IPS DF 6.9 (cell line): ENCODE measurements around the gene LPCAT1.

Source experiments
- DNase-seq: peaks from one replicate; pipeline ENCODE4 v3.0.0-alpha.2; 2013; ENCODE audit warnings: low read depth, low spot score
- H3K27ac ChIP-seq: one replicate; pipeline ENCODE4 v1.5.1; 2013; ENCODE audit warnings: low read length, control low read depth
- H3K27me3 ChIP-seq: 2 replicates; pipeline ENCODE4 v1.6.1; 2013; ENCODE audit warnings: mild to moderate bottlenecking, low read length; ENCODE audit not compliant: control insufficient read depth, insufficient read depth
- H3K36me3 ChIP-seq: 2 replicates; pipeline ENCODE4 v1.6.1; 2013; ENCODE audit warnings: low read length; ENCODE audit not compliant: control insufficient read depth, insufficient read depth
- H3K4me1 ChIP-seq: 2 replicates; pipeline ENCODE4 v1.6.1; 2013; ENCODE audit warnings: low read length; ENCODE audit not compliant: control insufficient read depth, insufficient read depth
- H3K4me3 ChIP-seq: 2 replicates; pipeline ENCODE4 v1.5.1; 2013; ENCODE audit warnings: mild to moderate bottlenecking, low read length
- H3K9me3 ChIP-seq: 2 replicates; pipeline ENCODE4 v1.6.1; 2013; ENCODE audit warnings: low read length, inconsistent platforms; ENCODE audit not compliant: control insufficient read depth, insufficient read depth
- WGBS: extraction: QIAGEN DNeasy Blood & Tissue Kit; methylation state at CpG from one replicate; pipeline ENCODE4 v1.1.7; 2013; ENCODE audit warnings: mixed read lengths, missing lambda C conversion rate; ENCODE audit not compliant: insufficient read length, insufficient coverage; 5-methylcytosine and 5-hydroxymethylcytosine counted together

The LPCAT1 gene

DNA sequence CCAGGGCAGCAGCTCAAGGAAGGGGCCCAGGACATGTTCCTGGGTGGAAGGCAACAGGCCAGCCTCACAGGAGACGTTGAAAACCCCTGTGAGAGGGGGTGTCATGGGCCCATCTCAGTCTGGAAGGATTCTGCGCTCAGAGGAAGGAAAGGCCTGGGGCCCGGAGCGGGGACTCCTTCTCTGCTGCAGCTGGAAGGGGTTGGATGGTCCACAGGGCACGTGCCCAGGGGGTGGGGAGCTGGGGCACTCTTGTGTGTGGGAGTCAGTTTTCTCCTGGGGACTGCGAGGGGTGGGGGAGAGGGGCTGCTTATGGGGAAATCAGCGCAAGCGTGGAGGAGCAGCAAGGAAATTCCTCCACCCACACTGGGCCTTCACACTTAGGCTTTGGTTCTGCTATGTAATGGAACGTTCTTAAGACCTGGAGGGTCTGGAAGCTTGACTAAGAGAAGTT, 2.9 kb upstream of the LPCAT1 start:
- H3K4me1 ChIP-seq, result peaks cover 2% of the 10 kb centered on the region
- no CpG with 5 or more reads among the region's 9 CpGs for WGBS
- H3K27me3 ChIP-seq, result no peaks in the 10 kb centered on the region
- H3K36me3 ChIP-seq, result no peaks in the 10 kb centered on the region
- no peak overlapping the region for H3K4me3 ChIP-seq
- no peak overlapping the region for H3K27ac ChIP-seq
- H3K9me3 ChIP-seq, result no peaks in the 10 kb centered on the region
- DNase-seq, result no peak

DNA sequence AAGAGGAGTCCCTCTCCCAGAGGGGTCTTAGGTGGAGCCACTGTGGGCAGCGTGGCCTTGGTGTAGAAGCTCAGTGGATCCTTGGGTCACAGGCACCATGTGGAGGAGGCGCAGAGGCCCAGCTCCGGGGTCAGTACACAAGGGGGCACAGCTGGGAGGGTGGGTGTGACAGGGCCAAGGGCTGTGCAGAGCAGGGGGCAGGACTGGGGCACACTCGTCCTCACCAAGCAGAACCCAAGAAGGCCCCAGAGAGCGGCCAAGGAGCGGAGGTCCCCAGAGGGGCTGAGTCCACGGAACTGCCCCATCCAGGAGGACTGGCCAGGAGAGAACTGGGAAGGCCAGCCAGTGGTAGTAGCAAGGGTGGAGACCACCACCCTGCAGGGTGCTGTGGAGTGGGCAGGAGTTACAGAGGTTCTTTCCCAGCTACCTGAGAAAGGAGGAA, 2.5 kb upstream of the LPCAT1 start:
- Histone ChIP-seq H3K36me3 (no peaks in the 10 kb centered on the region), H3K27ac (no peak overlapping the region), H3K27me3 (no peaks in the 10 kb centered on the region), H3K4me1 (peaks cover 4% of the 10 kb centered on the region), H3K9me3 (no peaks in the 10 kb centered on the region), H3K4me3 (no peak overlapping the region)
- WGBS, result no CpG with 5 or more reads among the region's 7 CpGs
- DNase-seq, result no peak

DNA sequence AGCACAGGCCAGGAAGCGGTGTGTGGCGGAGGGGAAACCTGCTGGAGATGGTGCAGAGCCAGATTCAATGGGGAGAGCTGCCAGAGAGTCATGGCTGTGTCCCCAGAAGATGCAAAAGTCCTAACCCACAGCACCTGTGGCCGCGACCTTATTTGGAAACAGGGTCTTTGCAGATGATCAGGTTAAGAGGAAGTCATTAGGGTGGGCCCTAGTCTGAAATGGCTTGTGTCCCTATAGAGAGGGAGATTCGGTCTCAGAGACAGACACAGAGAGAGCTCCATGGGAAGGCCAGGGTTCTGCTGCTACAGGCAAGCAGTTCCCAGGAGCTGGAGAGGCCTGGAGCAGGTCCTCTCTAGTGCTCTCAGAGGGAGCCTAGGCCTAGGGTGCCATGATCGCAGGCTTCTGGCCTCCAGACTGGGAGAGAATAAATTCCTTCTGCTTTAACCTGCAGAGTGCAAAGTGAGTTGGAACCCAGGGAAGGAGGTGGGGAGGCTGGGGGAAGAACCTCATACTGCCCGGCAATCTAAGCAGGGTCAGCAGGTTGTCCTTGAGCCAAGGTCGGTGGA, 1.9 kb upstream of the LPCAT1 start:
- H3K36me3 ChIP-seq, result no peaks in the 10 kb centered on the region
- H3K27ac ChIP-seq, result no peak overlapping the region
- H3K4me1 ChIP-seq, result peaks cover 4% of the 10 kb centered on the region
- no peaks in the 10 kb centered on the region for H3K27me3 ChIP-seq
- no peak overlapping the region for H3K4me3 ChIP-seq
- DNase-seq, result no peak
- H3K9me3 ChIP-seq, result no peaks in the 10 kb centered on the region
- WGBS, result no CpG with 5 or more reads among the region's 8 CpGs

DNA sequence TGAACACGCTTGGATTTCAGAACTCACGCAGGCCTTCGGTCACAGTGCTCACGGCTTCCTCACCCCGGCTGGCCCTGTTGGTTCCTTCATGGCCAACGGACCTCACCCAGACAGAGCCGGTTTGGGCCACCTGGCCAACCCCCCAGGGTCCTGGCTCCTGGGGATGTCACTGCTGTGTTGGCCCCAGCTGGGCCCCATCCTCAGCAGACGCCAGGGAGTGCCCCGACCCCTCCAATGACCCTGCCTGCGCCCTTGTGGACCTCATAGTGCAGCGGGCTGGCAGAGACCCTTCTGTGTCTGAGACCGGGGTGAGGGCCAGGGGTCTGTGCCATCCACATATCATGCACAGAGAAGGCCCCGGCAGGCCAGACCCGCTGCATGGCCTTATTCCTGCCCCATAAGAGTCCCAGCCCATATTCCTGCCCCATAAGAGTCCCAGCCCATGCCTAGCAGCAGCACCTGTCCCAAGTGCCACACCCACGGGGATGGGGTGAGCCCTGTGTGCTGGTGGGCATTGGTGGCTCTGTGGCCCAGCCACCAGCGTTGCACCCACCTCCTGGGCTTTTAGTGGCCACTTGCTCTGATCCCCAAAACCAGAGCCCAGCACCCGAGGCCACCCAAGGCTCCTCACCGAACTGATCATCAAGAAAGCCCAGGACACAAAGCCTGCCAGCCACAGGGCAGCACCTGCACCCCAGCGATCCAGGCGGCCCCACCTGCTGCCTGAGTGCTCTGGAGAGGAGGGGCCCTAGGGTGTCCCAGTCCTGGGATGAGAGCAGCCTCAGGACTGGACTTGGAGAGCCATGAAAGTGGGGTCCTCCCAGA, 1.3 kb upstream of the LPCAT1 start:
- WGBS, result no CpG with 5 or more reads among the region's 20 CpGs
- H3K4me3 ChIP-seq, result no peak overlapping the region
- H3K27ac ChIP-seq, result no peak overlapping the region
- no peaks in the 10 kb centered on the region for H3K27me3 ChIP-seq
- no peaks in the 10 kb centered on the region for H3K9me3 ChIP-seq
- H3K36me3 ChIP-seq, result no peaks in the 10 kb centered on the region
- H3K4me1 ChIP-seq, result peaks cover 4% of the 10 kb centered on the region
- DNase-seq, result no peak

DNA sequence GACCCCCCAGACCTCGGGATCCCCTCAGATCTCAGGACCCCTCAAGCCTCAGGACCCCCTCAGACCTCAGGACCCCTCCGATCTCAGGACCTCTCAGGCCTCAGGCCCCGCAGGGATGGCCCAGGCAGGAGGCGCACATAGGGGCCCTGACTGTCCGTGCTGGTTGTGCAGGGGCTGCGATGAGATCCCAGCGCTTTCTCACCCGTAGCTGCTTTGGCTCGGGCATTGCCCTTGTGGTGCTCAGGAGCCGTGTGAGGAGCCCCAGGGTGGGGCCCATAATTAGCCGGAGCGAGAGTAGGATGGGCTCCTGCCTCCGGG, 680 bp upstream of the LPCAT1 start:
- H3K9me3 ChIP-seq, result no peaks in the 10 kb centered on the region

DNA sequence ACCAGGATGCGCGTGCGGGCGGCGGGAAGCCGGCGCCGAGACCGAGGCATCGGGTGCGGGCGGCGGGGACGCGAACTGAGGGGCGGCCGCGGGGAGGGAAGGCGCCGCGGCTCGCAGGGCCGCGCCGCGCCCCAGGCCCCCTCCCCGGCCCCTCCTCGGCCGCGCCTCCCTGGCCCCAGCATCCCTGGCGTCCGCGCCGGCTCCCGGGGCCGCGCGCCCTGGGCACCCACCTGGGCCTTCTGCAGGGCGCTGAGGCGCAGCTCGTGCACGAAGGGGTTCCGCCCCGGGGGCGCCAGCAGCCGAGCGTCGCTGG, 324 bp downstream of the LPCAT1 start:
- Histone ChIP-seq H3K4me3 (peak overlapping the region; percentile 91), H3K27me3 (no peaks in the 10 kb centered on the region), H3K36me3 (0 out of 2 replicates have a peak, but pooled peaks cover 4% of the 10 kb centered on the region), H3K27ac (no peak overlapping the region), H3K9me3 (no peaks in the 10 kb centered on the region), H3K4me1 (peaks cover 8% of the 10 kb centered on the region)
- DNase-seq, result no peak
- no CpG with 5 or more reads among the region's 48 CpGs for WGBS

More for the DNA sequence above, 680 bp upstream of the LPCAT1 start:
- Histone ChIP-seq H3K4me1 (peaks cover 7% of the 10 kb centered on the region), H3K4me3 (peak overlapping the region; percentile 45; the same call in 1 of the 2 replicates), H3K27me3 (no peaks in the 10 kb centered on the region), H3K36me3 (0 out of 2 replicates have a peak, but pooled peaks cover 3% of the 10 kb centered on the region), H3K27ac (no peak overlapping the region)
- no peak for DNase-seq
- WGBS, result no CpG with 5 or more reads among the region's 13 CpGs

DNA sequence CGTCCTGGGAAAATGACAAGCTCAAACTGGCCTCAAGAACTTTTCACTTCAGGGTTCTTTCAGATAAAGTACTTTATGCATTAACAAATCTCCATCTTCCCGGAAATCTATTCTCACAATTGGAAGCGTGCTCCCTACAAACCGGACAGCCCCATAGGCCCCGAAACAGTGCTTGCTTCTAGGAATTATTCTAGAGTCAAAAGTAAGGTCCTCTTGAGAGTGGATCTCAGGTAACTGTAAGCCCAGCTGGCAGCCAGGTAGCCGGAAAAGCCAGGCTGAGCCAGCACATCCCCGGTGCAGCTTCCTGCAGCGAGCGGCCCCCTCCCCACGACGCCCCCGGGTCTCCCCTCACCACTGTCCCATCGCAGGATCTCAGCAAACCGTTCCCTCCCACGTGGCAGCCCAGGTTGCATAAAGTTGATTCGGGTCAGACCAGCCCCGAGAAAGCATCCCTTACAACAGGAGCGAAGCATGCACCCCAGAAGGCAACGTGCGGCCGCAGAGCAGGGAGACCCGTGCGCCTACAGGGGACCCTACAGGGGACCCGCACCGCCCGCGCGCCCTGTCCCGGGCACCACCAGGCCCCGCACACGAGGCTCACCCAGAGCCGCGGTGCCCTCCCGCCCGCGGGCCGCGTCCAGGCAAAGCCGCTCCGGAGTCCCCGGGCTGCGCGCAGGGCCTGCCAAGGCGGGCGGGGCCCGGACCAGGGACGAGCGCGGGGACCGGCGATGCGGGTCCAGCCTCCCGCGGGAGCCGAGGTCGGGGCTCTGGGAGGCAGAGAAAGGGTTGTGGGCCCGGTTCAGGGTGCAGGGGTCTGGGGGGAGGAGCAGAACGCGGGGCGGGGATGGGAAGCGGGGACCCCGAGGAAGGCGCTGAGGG, 920 bp downstream of the LPCAT1 start:
- no CpG with 5 or more reads among the region's 63 CpGs for WGBS
- H3K27me3 ChIP-seq, result no peaks in the 10 kb centered on the region
- peaks cover 8% of the 10 kb centered on the region for H3K4me1 ChIP-seq
- H3K27ac ChIP-seq, result no peak overlapping the region
- H3K4me3 ChIP-seq, result peak overlapping the region; percentile 91
- 0 out of 2 replicates have a peak, but pooled peaks cover 4% of the 10 kb centered on the region for H3K36me3 ChIP-seq
- no peaks in the 10 kb centered on the region for H3K9me3 ChIP-seq
- DNase-seq, result no peak

DNA sequence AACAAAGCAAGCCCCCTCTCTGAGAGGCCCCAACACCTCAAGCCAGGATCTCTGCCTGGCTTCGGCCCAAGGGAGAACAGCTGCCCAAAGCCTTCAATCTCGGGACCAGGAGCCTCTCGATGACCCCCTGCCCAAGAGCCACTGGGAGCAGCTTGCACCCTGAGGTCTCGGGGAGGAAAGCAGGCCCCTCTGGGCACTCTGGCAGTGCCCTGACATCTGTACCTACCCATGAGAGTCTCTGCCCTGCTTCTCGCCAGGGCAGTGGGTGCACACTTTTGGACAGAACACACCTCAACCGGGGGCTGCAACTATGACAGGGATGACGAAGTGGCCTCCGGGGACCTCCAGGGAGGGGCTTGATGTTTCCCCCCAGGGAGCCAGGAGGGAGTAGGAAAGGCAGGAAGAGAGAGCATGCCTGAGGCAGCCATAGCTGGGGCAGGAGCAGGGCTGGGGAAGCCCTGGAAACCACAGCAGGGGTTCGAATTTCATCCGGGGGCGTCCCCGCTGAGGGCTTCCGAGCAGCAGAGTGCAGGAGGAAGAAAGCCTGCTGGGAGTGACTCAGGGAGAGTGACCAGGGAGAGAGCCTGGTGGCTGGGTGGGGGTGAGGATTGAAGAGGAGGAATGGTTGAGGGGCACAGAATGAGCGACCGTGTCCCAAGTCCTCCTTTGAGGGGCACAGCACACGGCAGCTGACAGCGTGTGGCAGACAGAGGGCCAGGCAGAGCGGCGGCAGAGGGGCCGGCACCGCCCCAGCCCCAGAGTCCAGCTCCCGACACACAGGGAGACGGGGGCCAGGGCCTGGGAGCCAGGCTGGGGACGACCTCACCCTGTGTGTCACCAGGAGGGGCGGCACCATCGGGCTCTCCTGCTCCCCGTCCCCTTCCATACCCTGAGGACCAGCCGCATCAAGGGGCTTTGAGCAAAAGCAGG, 1.8 kb downstream of the LPCAT1 start:
- 0 out of 2 replicates have a peak, but pooled peaks cover 4% of the 10 kb centered on the region for H3K36me3 ChIP-seq
- H3K9me3 ChIP-seq, result no peaks in the 10 kb centered on the region
- H3K27me3 ChIP-seq, result no peaks in the 10 kb centered on the region
- H3K27ac ChIP-seq, result no peak overlapping the region
- DNase-seq, result no peak
- H3K4me3 ChIP-seq, result peak overlapping the region; percentile 91
- no CpG with 5 or more reads among the region's 28 CpGs for WGBS
- peaks cover 12% of the 10 kb centered on the region for H3K4me1 ChIP-seq

DNA sequence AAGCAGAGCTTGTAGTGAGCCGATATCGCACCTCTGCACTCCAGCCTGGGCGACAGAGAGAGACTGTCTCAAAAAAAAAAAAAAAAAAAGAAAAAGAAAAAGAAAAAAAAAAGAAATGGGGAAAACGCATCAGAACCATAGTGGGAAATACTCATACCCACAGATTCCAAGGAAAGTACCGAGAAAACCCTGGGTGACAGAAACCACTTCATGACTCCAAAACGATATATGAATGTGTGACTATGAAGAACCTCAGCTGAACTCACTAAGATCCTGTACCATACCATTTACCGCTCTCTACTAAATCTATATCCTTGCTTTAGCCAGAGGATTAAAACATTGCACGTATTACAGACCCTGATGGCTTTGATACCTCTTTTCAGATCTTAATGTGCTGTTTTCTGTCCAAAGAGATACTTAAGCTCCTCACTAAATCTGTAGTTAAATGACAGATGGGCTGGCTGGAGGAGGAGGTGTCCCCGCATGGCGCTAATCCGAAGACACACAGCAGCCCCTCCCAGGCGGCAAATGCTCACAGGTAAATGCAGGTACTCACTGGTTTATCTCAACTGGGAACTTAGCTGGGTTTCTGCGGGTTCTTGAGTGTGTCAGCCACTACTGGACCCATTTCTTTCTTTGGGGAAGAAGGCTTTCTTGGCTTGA, 2.8 kb downstream of the LPCAT1 start:
- DNase-seq, result no peak
- Histone ChIP-seq H3K27ac (no peak overlapping the region), H3K4me3 (no peak overlapping the region), H3K36me3 (0 out of 2 replicates have a peak, but pooled peaks cover 4% of the 10 kb centered on the region), H3K4me1 (peaks cover 15% of the 10 kb centered on the region), H3K9me3 (no peaks in the 10 kb centered on the region), H3K27me3 (no peaks in the 10 kb centered on the region)
- WGBS, result no CpG with 5 or more reads among the region's 13 CpGs
